WTC11 (cell line): ENCODE data around the gene VAC14. TPM values are rescaled to one million over a fixed set of nuclear protein-coding genes. Genes with fewer than 3 reads are reported as not detected.

Source experiments
- ATAC-seq: fragments of 200-7000 bp; cut with Tn5 transposase; 2 replicates; pipeline ENCODE4 v1.10.0; 2021; ENCODE audit warnings: mild to moderate bottlenecking, moderate library complexity
- CTCF ChIA-PET: fragments of 300-600 bp; sonication (Branson Sonifier 250); formaldehyde crosslinking; loops from one replicate; lab custom pipeline; 2021; ENCODE audit warnings: antibody characterized with exemption; lab: Charles Lee
- POLR2A ChIA-PET: fragments of 350-600 bp; sonication (Branson Sonifier 250); formaldehyde crosslinking; loops from one replicate; lab custom pipeline; 2021; ENCODE audit warnings: antibody characterized with exemption; lab: Charles Lee
- DNase-seq: peaks from one replicate; pipeline ENCODE4 v3.0.0; 2021; ENCODE audit warnings: low spot score
- H3K27ac Mint-ChIP-seq: 2 replicates; pipeline ENCODE4 v1.8.0; 2021; ENCODE audit warnings: mixed read lengths
- H3K27me3 Mint-ChIP-seq: 2 replicates; pipeline ENCODE4 v1.8.0; 2021; ENCODE audit warnings: low read depth, mild to moderate bottlenecking, moderate library complexity, mixed read lengths
- H3K36me3 Mint-ChIP-seq: 2 replicates; pipeline ENCODE4 v1.8.0; 2021; ENCODE audit warnings: mixed read lengths
- H3K4me1 Mint-ChIP-seq: 2 replicates; pipeline ENCODE4 v1.8.0; 2022; ENCODE audit warnings: mixed read lengths
- H3K4me3 Mint-ChIP-seq: 2 replicates; pipeline ENCODE4 v1.8.0; 2021; ENCODE audit warnings: mild to moderate bottlenecking, moderate library complexity, mixed read lengths
- H3K9me3 Mint-ChIP-seq: 2 replicates; pipeline ENCODE4 v1.8.0; 2021; ENCODE audit warnings: mixed read lengths
- CBFB ChIP-seq: sonication (generic); formaldehyde crosslinking; IDR thresholded peaks from 2 replicates; pipeline ENCODE4 v1.8.1; 2022; ENCODE audit warnings: mild to moderate bottlenecking, low read depth, missing genetic modification reagents
- CREB1 ChIP-seq: sonication (generic); formaldehyde crosslinking; IDR thresholded peaks from 2 replicates; pipeline ENCODE4 v1.8.0; 2023; ENCODE audit warnings: mild to moderate bottlenecking, missing genetic modification reagents
- CREM ChIP-seq: sonication (generic); formaldehyde crosslinking; IDR thresholded peaks from 2 replicates; pipeline ENCODE4 v1.8.1; 2022; ENCODE audit warnings: mild to moderate bottlenecking, missing genetic modification reagents, moderate library complexity
- FOXK1 ChIP-seq: sonication (generic); formaldehyde crosslinking; IDR thresholded peaks from 2 replicates; pipeline ENCODE4 v1.8.0; 2022; ENCODE audit warnings: mild to moderate bottlenecking, moderate library complexity, missing genetic modification reagents
- JUN ChIP-seq: sonication (generic); formaldehyde crosslinking; IDR thresholded peaks from 2 replicates; pipeline ENCODE4 v1.8.0; 2023; ENCODE audit warnings: mild to moderate bottlenecking, missing genetic modification reagents
- NR2C2 ChIP-seq: sonication (generic); formaldehyde crosslinking; IDR thresholded peaks from 2 replicates; pipeline ENCODE4 v1.8.0; 2022; ENCODE audit warnings: mild to moderate bottlenecking, missing genetic modification reagents
- OVOL2 ChIP-seq: fragments of 250-450 bp; sonication (Bioruptor Pico); IDR thresholded peaks from 2 replicates; pipeline ENCODE4 v1.9.0; 2021; ENCODE audit warnings: mild to moderate bottlenecking, borderline replicate concordance
- ZBTB21 ChIP-seq: sonication (generic); formaldehyde crosslinking; IDR thresholded peaks from 2 replicates; pipeline ENCODE4 v1.8.1; 2023; ENCODE audit warnings: mild to moderate bottlenecking, missing genetic modification reagents, borderline replicate concordance
- ZNF219 ChIP-seq: sonication (generic); formaldehyde crosslinking; IDR thresholded peaks from 2 replicates; pipeline ENCODE4 v1.8.0; 2023; ENCODE audit warnings: missing genetic modification reagents, mild to moderate bottlenecking, borderline replicate concordance
- ZNF416 ChIP-seq: fragments of 250-450 bp; sonication (Bioruptor Pico); IDR thresholded peaks from 2 replicates; pipeline ENCODE4 v1.9.0; 2021; ENCODE audit warnings: mild to moderate bottlenecking, inconsistent platforms
- total RNA-seq: library from RNA; stranded (reverse); gene quantifications from 3 replicates; pipeline ENCODE4 v1.2.3, GENCODE V29; 2021
- TF ChIP-seq, protein P1 (sequence below): sonication (generic); formaldehyde crosslinking; conservative IDR thresholded peaks from 2 replicates; pipeline ENCODE4 v1.8.1; 2023; ENCODE audit warnings: mild to moderate bottlenecking, low read depth, missing genetic modification reagents, moderate library complexity
- TF ChIP-seq, protein P2 (sequence below): fragments of 200-600 bp; IDR thresholded peaks from 2 replicates; pipeline ENCODE4 v1.8.0; 2022; ENCODE audit warnings: antibody characterized with exemption
- TF ChIP-seq, protein P3 (sequence below): sonication (generic); formaldehyde crosslinking; IDR thresholded peaks from 2 replicates; pipeline ENCODE4 v1.8.0; 2022; ENCODE audit warnings: missing genetic modification reagents
- TF ChIP-seq, protein P4 (sequence below): sonication (generic); formaldehyde crosslinking; IDR thresholded peaks from 2 replicates; pipeline ENCODE4 v1.8.0; 2022; ENCODE audit warnings: mild to moderate bottlenecking, missing genetic modification reagents
- TF ChIP-seq, protein P5 (sequence below): fragments of 250-450 bp; sonication (Bioruptor Pico); conservative IDR thresholded peaks from 2 replicates; pipeline ENCODE4 v1.9.0; 2021; ENCODE audit warnings: mild to moderate bottlenecking
- TF ChIP-seq, protein P6 (sequence below): sonication (generic); formaldehyde crosslinking; conservative IDR thresholded peaks from 2 replicates; pipeline ENCODE4 v1.8.1; 2022; ENCODE audit warnings: mild to moderate bottlenecking, missing genetic modification reagents
- TF ChIP-seq, protein P7 (sequence below): sonication (generic); formaldehyde crosslinking; IDR thresholded peaks from 2 replicates; pipeline ENCODE4 v1.8.1; 2023; ENCODE audit warnings: mild to moderate bottlenecking, missing genetic modification reagents

Gene VAC14
- total RNA-seq, 1 experiment from 2014 or later, result 60.1 TPM

DNA sequence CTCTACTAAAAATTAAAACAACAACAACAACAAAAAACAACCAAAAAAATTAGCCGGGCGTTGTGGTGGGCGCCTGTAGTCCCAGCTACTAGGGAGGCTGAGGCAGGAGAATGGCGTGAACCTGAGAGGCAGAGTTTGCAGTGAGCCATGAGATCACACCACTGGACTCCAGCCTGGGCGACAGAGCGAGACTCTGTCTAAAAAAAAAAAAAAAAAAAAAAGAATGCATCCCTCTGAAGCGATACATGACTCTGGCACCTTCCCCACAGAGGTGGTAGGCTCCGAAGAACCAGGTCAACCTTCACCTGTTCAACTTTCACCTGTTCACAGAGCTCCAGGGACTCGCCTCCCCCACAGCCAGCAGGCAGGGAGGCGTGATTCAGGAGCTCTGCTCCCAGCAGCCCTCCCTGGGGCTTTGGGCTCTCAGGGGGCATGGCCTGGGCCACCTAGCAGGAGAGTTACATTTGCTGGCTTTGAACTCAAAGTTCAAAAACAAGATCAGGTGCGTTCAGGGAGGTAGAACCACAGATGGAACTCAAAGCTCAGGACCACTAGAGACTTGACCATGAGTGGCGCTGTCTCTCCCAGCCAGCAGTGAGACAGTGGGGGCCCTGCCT lies 5.6 kb downstream of the VAC14 start:
- DNase-seq, result no peak
- Mint-ChIP-seq H3K36me3 (peaks cover 8% of the 10 kb centered on the region; the same call in 1 of the 2 replicates), H3K4me3 (no peak overlapping the region), H3K27ac (no peak overlapping the region), H3K4me1 (peaks cover 18% of the 10 kb centered on the region)
- POLR2A ChIA-PET, result no interaction called here
- TF ChIP-seq, protein P1, sequence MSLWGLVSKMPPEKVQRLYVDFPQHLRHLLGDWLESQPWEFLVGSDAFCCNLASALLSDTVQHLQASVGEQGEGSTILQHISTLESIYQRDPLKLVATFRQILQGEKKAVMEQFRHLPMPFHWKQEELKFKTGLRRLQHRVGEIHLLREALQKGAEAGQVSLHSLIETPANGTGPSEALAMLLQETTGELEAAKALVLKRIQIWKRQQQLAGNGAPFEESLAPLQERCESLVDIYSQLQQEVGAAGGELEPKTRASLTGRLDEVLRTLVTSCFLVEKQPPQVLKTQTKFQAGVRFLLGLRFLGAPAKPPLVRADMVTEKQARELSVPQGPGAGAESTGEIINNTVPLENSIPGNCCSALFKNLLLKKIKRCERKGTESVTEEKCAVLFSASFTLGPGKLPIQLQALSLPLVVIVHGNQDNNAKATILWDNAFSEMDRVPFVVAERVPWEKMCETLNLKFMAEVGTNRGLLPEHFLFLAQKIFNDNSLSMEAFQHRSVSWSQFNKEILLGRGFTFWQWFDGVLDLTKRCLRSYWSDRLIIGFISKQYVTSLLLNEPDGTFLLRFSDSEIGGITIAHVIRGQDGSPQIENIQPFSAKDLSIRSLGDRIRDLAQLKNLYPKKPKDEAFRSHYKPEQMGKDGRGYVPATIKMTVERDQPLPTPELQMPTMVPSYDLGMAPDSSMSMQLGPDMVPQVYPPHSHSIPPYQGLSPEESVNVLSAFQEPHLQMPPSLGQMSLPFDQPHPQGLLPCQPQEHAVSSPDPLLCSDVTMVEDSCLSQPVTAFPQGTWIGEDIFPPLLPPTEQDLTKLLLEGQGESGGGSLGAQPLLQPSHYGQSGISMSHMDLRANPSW (CRISPR knock-in tag), result no peak
- TF ChIP-seq, protein P2, sequence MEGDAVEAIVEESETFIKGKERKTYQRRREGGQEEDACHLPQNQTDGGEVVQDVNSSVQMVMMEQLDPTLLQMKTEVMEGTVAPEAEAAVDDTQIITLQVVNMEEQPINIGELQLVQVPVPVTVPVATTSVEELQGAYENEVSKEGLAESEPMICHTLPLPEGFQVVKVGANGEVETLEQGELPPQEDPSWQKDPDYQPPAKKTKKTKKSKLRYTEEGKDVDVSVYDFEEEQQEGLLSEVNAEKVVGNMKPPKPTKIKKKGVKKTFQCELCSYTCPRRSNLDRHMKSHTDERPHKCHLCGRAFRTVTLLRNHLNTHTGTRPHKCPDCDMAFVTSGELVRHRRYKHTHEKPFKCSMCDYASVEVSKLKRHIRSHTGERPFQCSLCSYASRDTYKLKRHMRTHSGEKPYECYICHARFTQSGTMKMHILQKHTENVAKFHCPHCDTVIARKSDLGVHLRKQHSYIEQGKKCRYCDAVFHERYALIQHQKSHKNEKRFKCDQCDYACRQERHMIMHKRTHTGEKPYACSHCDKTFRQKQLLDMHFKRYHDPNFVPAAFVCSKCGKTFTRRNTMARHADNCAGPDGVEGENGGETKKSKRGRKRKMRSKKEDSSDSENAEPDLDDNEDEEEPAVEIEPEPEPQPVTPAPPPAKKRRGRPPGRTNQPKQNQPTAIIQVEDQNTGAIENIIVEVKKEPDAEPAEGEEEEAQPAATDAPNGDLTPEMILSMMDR, result no peak
- TF ChIP-seq CREM (no peak), OVOL2 (CRISPR knock-in tag) (no peak), ZNF219 (no peak), CBFB (CRISPR knock-in tag) (no peak)
- TF ChIP-seq, protein P3, sequence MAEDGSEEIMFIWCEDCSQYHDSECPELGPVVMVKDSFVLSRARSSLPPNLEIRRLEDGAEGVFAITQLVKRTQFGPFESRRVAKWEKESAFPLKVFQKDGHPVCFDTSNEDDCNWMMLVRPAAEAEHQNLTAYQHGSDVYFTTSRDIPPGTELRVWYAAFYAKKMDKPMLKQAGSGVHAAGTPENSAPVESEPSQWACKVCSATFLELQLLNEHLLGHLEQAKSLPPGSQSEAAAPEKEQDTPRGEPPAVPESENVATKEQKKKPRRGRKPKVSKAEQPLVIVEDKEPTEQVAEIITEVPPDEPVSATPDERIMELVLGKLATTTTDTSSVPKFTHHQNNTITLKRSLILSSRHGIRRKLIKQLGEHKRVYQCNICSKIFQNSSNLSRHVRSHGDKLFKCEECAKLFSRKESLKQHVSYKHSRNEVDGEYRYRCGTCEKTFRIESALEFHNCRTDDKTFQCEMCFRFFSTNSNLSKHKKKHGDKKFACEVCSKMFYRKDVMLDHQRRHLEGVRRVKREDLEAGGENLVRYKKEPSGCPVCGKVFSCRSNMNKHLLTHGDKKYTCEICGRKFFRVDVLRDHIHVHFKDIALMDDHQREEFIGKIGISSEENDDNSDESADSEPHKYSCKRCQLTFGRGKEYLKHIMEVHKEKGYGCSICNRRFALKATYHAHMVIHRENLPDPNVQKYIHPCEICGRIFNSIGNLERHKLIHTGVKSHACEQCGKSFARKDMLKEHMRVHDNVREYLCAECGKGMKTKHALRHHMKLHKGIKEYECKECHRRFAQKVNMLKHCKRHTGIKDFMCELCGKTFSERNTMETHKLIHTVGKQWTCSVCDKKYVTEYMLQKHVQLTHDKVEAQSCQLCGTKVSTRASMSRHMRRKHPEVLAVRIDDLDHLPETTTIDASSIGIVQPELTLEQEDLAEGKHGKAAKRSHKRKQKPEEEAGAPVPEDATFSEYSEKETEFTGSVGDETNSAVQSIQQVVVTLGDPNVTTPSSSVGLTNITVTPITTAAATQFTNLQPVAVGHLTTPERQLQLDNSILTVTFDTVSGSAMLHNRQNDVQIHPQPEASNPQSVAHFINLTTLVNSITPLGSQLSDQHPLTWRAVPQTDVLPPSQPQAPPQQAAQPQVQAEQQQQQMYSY (CRISPR knock-in tag), result no peak
- TF ChIP-seq, protein P4, sequence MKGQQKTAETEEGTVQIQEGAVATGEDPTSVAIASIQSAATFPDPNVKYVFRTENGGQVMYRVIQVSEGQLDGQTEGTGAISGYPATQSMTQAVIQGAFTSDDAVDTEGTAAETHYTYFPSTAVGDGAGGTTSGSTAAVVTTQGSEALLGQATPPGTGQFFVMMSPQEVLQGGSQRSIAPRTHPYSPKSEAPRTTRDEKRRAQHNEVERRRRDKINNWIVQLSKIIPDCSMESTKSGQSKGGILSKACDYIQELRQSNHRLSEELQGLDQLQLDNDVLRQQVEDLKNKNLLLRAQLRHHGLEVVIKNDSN, result no peak
- TF ChIP-seq, all 79 proteins: peak for 0
- ATAC-seq, result no peak
- no peaks in the 10 kb centered on the region for H3K27me3 Mint-ChIP-seq
- H3K9me3 Mint-ChIP-seq, result no peaks in the 10 kb centered on the region
- CTCF ChIA-PET, result no interaction called here

DNA sequence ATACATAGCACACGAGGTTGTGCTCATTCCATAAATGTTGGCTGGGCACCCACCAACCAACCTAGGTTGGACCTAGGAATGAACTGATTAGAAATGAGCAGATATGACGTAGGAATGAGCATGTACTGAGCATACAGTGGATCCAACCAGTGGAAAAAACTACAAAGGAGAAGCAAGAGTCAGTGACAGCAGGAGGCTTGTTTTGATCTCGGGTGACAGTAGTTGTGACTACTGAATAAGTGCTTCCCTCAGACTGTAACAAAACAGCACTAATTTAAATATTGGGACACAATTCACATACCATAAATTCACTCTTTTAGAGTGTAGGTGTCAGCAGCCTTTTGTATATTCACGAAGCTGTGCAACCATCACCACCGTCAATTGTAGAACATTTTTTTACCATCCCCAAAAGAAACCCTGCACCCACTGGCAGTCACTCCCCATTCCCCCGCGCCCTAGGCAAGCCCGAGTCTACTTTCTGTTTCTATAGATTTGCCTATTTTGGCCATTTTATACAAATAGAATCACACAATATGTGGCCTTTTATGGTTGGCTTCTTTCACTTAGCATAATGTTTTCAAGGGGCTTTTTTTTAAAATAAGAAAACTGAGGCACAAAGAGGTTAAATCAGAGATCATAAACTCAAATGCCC lies 7.0 kb downstream of the VAC14 start:
- POLR2A ChIA-PET, result no interaction called here
- DNase-seq, result no peak

More for the DNA sequence above, 7.0 kb downstream of the VAC14 start:
- Mint-ChIP-seq H3K4me3 (no peak overlapping the region), H3K27me3 (no peaks in the 10 kb centered on the region), H3K9me3 (no peaks in the 10 kb centered on the region), H3K4me1 (peaks cover 17% of the 10 kb centered on the region), H3K27ac (no peak overlapping the region; the same call in 1 of the 2 replicates), H3K36me3 (peaks cover 8% of the 10 kb centered on the region; the same call in 1 of the 2 replicates)
- TF ChIP-seq NR2C2 (CRISPR knock-in tag) (no peak), FOXK1 (no peak), ZBTB21 (CRISPR knock-in tag) (no peak), ZNF416 (CRISPR knock-in tag) (no peak), CREB1 (CRISPR knock-in tag) (no peak), JUN (CRISPR knock-in tag) (no peak)
- TF ChIP-seq, protein P5, sequence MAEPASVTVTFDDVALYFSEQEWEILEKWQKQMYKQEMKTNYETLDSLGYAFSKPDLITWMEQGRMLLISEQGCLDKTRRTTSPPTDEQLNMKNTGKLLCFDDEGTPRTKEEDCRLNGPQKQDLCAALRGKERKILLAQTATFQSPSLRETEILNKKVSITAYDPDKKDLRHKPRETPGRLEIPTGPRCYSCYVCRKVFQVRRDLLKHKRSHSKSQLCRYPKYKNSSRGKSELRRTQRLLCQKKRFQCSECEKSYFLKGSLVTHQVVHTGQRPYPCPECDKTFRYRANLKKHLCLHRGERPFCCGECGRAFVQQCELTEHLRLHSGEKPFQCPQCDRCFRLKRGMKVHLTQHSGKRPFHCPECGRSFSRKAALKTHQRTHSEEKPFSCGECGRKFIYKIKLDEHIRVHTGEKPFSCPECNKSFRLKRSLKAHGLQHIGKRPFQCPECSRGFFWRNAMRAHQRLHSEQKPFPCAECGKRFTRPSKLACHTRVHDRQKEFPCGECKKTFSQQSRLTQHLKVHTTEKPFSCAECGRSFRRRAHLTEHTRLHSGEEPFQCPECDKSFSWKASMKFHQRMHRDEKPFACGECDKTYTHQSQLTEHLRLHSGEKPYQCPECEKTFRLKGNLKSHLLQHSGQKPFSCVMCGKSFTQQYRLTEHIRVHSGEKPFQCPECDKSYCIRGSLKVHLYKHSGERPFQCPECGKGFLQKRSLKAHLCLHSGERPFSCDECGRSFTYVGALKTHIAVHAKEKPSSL (CRISPR knock-in tag), result no peak
- TF ChIP-seq, protein P6, sequence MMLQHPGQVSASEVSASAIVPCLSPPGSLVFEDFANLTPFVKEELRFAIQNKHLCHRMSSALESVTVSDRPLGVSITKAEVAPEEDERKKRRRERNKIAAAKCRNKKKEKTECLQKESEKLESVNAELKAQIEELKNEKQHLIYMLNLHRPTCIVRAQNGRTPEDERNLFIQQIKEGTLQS (CRISPR knock-in tag), result no peak
- TF ChIP-seq, protein P7, sequence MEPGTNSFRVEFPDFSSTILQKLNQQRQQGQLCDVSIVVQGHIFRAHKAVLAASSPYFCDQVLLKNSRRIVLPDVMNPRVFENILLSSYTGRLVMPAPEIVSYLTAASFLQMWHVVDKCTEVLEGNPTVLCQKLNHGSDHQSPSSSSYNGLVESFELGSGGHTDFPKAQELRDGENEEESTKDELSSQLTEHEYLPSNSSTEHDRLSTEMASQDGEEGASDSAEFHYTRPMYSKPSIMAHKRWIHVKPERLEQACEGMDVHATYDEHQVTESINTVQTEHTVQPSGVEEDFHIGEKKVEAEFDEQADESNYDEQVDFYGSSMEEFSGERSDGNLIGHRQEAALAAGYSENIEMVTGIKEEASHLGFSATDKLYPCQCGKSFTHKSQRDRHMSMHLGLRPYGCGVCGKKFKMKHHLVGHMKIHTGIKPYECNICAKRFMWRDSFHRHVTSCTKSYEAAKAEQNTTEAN (CRISPR knock-in tag), result no peak
- CTCF ChIA-PET, result interaction anchor here (0.8 kb wide), 1 partner anchor 23 kb away, joined by 3 read pairs; no protein-coding TSS in a partner anchor
- ATAC-seq, result no peak
